Smooth muscle cell (in vitro differentiated cells): ENCODE results near the gene SPEG. TPM values are rescaled to one million over a fixed set of nuclear protein-coding genes. Genes with fewer than 3 reads are reported as not detected.

Source experiments
- DNase-seq: peaks from one replicate; lab custom pipeline; 2025; ENCODE audit not compliant: unreplicated experiment; lab: John Stamatoyannopoulos, UW
- H2AFZ ChIP-seq: fragments of 200-600 bp; sonication (generic); 2 replicates; pipeline ENCODE4 v1.6.0; 2016; ENCODE audit warnings: antibody characterized with exemption, low read depth, mild to moderate bottlenecking
- H3F3A ChIP-seq: fragments of 200-600 bp; sonication (generic); 2 replicates; pipeline ENCODE4 v1.6.0; 2017; ENCODE audit warnings: antibody characterized with exemption, low read depth
- H3K27ac ChIP-seq: fragments of 200-600 bp; sonication (generic); 2 replicates; pipeline ENCODE4 v1.5.1; 2016; ENCODE audit warnings: low read depth, mild to moderate bottlenecking
- H3K27me3 ChIP-seq: fragments of 200-600 bp; sonication (generic); 2 replicates; pipeline ENCODE4 v1.6.1; 2016; ENCODE audit warnings: low read depth, mild to moderate bottlenecking
- H3K36me3 ChIP-seq: fragments of 200-600 bp; sonication (generic); 2 replicates; pipeline ENCODE4 v1.5.1; 2016; ENCODE audit warnings: low read depth
- H3K4me1 ChIP-seq: fragments of 200-600 bp; sonication (generic); 2 replicates; pipeline ENCODE4 v1.5.1; 2016; ENCODE audit warnings: low read depth
- H3K4me2 ChIP-seq: fragments of 200-600 bp; sonication (generic); 2 replicates; pipeline ENCODE4 v1.6.0; 2016; ENCODE audit warnings: mild to moderate bottlenecking
- H3K4me3 ChIP-seq: fragments of 200-600 bp; sonication (generic); 2 replicates; pipeline ENCODE4 v1.5.1; 2016; ENCODE audit warnings: mild to moderate bottlenecking
- H3K79me2 ChIP-seq: fragments of 200-600 bp; sonication (generic); 2 replicates; pipeline ENCODE4 v1.6.0; 2016; ENCODE audit warnings: low read depth, mild to moderate bottlenecking
- H3K9ac ChIP-seq: fragments of 200-600 bp; sonication (generic); 2 replicates; pipeline ENCODE4 v1.6.0; 2016; ENCODE audit warnings: low read depth
- H3K9me3 ChIP-seq: fragments of 200-600 bp; sonication (generic); replicated peaks from 2 replicates; pipeline ENCODE4 v1.5.1; 2016; ENCODE audit warnings: low read depth
- H4K20me1 ChIP-seq: fragments of 200-600 bp; sonication (generic); 2 replicates; pipeline ENCODE4 v1.6.0; 2016; ENCODE audit warnings: low read depth
- WGBS: methylation state at CpG from one replicate; pipeline ENCODE4 v1.1.7; 2016; ENCODE audit warnings: low lambda C conversion rate; 5-methylcytosine and 5-hydroxymethylcytosine counted together
- polyA plus RNA-seq: library from polyadenylated mRNA; unstranded; fragments of >200 nt; fragmentation: Nextera tagmentation; extraction: Ambion mirVana; gene quantifications from 2 replicates; pipeline ENCODE4 v1.2.1, GENCODE V29; 2016
- total RNA-seq: library from RNA; depleted of rRNA; stranded (reverse); fragments of >200 nt; gene quantifications from 2 replicates; pipeline ENCODE4 v1.2.3, GENCODE V29; 2014
- TF ChIP-seq, protein P1 (sequence below): fragments of 200-600 bp; sonication (generic); IDR thresholded peaks from 2 replicates; pipeline ENCODE4 v1.5.1; 2017; ENCODE audit warnings: borderline replicate concordance, mild to moderate bottlenecking, antibody characterized with exemption; ENCODE audit not compliant: insufficient read depth, poor library complexity, severe bottlenecking

Gene SPEG
- total and polyA plus RNA-seq, 2 experiments from 2014 or later: 14.9 to 37.8 TPM

DNA sequence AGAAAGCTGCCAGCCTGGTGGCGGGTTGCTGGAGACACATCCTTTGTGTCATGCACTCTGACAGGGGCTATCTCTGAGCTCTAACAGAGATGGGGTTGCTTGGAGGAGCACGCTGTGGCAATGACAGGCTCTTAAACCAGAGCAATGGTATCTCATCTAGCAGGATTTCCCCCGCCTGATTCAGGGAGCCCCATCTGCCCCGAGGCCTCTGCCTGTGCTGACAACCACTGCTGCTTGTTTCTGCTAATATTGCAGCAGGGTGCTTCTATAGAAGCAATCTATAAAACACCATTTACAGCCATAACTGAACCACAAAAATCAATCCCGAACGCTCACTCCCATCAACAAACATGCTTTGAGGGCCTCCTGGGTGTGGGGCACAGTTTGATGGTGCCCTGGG is 34.1 kb upstream of the SPEG start:
- Histone ChIP-seq H4K20me1 (no peaks in the 10 kb centered on the region), H3K4me1 (peaks cover 9% of the 10 kb centered on the region), H3K79me2 (no peaks in the 10 kb centered on the region), H3K9ac (no peak overlapping the region), H3F3A (peaks cover 21% of the 10 kb centered on the region), H2AFZ (no peak overlapping the region), H3K4me3 (no peak overlapping the region), H3K27me3 (no peaks in the 10 kb centered on the region), H3K27ac (peak overlapping the region; percentile 30), H3K9me3 (no peaks in the 10 kb centered on the region), H3K4me2 (peak overlapping the region; percentile 54), H3K36me3 (no peaks in the 10 kb centered on the region)
- no peak for DNase-seq
- TF ChIP-seq, protein P1, sequence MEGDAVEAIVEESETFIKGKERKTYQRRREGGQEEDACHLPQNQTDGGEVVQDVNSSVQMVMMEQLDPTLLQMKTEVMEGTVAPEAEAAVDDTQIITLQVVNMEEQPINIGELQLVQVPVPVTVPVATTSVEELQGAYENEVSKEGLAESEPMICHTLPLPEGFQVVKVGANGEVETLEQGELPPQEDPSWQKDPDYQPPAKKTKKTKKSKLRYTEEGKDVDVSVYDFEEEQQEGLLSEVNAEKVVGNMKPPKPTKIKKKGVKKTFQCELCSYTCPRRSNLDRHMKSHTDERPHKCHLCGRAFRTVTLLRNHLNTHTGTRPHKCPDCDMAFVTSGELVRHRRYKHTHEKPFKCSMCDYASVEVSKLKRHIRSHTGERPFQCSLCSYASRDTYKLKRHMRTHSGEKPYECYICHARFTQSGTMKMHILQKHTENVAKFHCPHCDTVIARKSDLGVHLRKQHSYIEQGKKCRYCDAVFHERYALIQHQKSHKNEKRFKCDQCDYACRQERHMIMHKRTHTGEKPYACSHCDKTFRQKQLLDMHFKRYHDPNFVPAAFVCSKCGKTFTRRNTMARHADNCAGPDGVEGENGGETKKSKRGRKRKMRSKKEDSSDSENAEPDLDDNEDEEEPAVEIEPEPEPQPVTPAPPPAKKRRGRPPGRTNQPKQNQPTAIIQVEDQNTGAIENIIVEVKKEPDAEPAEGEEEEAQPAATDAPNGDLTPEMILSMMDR: no peak
- WGBS: 24% methylated on average over 6 of the region's 6 CpGs

DNA sequence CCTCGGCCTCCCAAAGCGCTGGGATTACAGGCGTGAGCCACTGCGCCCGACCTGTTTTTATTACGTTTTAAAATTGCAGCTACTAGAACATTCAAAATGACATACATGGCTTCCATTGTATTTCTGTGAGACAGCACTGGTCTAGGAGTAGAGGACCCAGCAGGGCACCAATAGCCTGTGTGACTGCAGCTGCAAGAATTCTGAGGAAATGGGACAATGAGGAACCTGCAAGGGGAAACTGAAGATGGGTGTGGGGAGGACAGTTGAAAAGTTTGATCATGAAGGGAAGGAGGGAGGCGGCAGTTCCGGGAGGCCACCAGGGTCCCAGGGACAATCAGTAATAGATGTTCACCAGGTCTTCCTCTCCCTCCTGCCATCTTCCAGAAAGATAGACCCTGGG is 33.0 kb upstream of the SPEG start:
- Histone ChIP-seq H4K20me1 (no peaks in the 10 kb centered on the region), H3K79me2 (no peaks in the 10 kb centered on the region), H3F3A (peaks cover 27% of the 10 kb centered on the region), H2AFZ (no peak overlapping the region), H3K9me3 (no peaks in the 10 kb centered on the region), H3K27me3 (no peaks in the 10 kb centered on the region), H3K9ac (no peak overlapping the region), H3K4me1 (peaks cover 9% of the 10 kb centered on the region), H3K36me3 (no peaks in the 10 kb centered on the region), H3K4me2 (no peak overlapping the region), H3K27ac (no peak overlapping the region), H3K4me3 (no peak overlapping the region)
- no peak for DNase-seq
- 90% methylated on average over 8 of the region's 8 CpGs for WGBS
- TF ChIP-seq, protein P1: no peak

DNA sequence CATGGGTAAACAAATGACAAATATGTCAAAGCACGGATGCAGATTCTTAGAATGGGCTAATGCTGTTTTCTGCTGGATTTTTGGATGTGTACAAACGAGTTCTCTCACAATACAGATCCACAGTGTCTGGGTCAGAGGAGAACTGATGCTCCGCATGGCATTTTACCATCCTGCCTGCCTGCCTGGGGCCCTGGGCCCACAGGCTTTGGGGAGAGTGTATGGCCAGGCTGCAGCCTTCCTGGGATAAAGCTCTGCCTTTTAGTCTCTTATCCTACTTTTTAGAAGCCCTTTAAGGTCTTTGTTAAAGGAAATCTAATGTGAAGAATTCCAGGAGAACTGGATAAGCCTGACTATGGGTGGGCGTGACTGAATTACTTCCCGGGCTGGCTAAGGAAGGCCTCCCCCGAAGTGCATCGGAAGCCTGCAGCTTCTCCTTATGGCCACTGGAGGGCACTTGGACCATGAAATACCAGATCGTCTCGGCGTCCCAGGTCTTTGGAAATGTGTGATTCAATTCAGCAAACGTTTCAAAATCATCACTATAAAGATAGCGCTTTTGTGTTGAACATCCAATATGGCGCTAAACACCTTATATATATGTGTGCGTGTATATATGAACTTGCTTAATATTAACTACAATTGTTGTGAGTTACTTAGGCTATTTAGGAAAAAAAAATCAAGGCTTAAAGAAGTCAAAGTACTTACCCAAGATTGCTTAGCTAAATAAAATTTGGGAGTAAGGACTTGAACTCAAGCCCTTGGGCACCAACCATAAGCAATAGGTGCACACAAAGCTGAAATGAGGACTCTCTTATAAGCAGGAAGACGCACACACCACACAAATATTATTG is 31.8 kb upstream of the SPEG start:
- Histone ChIP-seq H3K9ac (no peak overlapping the region), H3K9me3 (no peaks in the 10 kb centered on the region), H3K79me2 (no peaks in the 10 kb centered on the region), H3K4me3 (no peak overlapping the region), H2AFZ (no peak overlapping the region), H3K36me3 (no peaks in the 10 kb centered on the region), H3F3A (peaks cover 29% of the 10 kb centered on the region), H3K27me3 (no peaks in the 10 kb centered on the region), H3K4me1 (peaks cover 9% of the 10 kb centered on the region), H3K27ac (peak overlapping the region; percentile 26), H3K4me2 (peak overlapping the region; percentile 71), H4K20me1 (no peaks in the 10 kb centered on the region)
- TF ChIP-seq, protein P1: peak; percentile 85
- WGBS: 13% methylated on average over 15 of the region's 15 CpGs
- no peak for DNase-seq

DNA sequence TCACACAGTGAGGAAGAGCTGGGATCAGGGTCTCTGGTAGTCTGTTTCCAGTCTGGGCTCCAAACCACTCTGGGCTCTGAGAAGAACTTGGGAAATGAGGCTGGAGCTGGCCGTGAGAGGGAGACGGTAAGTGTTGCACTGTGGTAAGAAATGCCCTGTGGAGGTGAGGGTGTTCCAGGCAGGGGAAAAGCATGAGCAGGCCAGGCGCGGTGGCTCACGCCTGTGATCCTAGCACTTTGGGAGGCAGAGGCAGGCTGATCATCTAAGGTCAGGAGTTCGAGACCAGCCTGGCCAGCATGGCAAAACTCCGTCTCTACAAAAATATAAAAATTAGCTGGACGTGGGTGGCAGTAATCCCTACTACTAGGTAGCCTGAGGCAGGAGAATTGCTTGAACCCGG is 30.8 kb upstream of the SPEG start:
- Histone ChIP-seq H3K27me3 (no peaks in the 10 kb centered on the region), H3K9me3 (no peaks in the 10 kb centered on the region), H2AFZ (no peak overlapping the region), H3K27ac (no peak overlapping the region), H3K4me3 (no peak overlapping the region), H3K4me1 (peaks cover 9% of the 10 kb centered on the region), H3F3A (peaks cover 24% of the 10 kb centered on the region), H3K79me2 (no peaks in the 10 kb centered on the region), H4K20me1 (no peaks in the 10 kb centered on the region), H3K36me3 (no peaks in the 10 kb centered on the region), H3K4me2 (no peak overlapping the region), H3K9ac (no peak overlapping the region)
- 93% methylated on average over 9 of the region's 9 CpGs for WGBS
- no peak for DNase-seq
- TF ChIP-seq, protein P1: no peak
